ENCODE results near the gene SLC50A1. TPM values are rescaled to one million over a fixed set of nuclear protein-coding genes. Genes with fewer than 3 reads are reported as not detected.

The SLC50A1 gene
- total and polyA plus RNA-seq, 2 donors = 25.7 to 54.5 TPM

GRCh38 chr1:155175927-155176371 is 40.3 kb downstream of the SLC50A1 start:
- WGBS = 94% methylated on average over 9 of the region's 9 CpGs
- no peak overlapping the region for H3K4me3 ChIP-seq (ENCODE audit: low read length in 2 of 2)
- DNase-seq (ENCODE audit: low read depth in 6 of 9, low spot score in 9 of 9) = no peak
- peaks cover 0 to 6% of the 10 kb centered on the region in 2 donors for H3K9me3 ChIP-seq (ENCODE audit: control insufficient read depth in 2 of 2, insufficient read depth in 1 of 2, low read length in 1 of 2)
- H3K27ac ChIP-seq (ENCODE audit: low read depth in 1 of 2, low read length in 1 of 2) = peak overlapping the region in 1 of 2 donors; percentile 49
- peaks cover 0 to 7% of the 10 kb centered on the region in 2 donors for H3K27me3 ChIP-seq (ENCODE audit: control insufficient read depth in 2 of 2, insufficient read depth in 1 of 2, low read length in 1 of 2)
- peaks cover 22 to 47% of the 10 kb centered on the region in 2 donors for H3K4me1 ChIP-seq (ENCODE audit: control insufficient read depth in 2 of 2, insufficient read depth in 2 of 2, low read length in 2 of 2)
- peaks cover 26 to 32% of the 10 kb centered on the region in 2 donors for H3K36me3 ChIP-seq (ENCODE audit: control insufficient read depth in 2 of 2, insufficient read depth in 2 of 2, low read length in 1 of 2)

- 64% methylated on average over 8 of the region's 8 CpGs for WGBS
- Histone ChIP-seq H3K9me3 (ENCODE audit: control insufficient read depth in 2 of 2, insufficient read depth in 1 of 2, low read length in 1 of 2) (peaks cover 0 to 6% of the 10 kb centered on the region in 2 donors), H3K4me3 (ENCODE audit: low read length in 2 of 2) (no peak overlapping the region), H3K36me3 (ENCODE audit: control insufficient read depth in 2 of 2, insufficient read depth in 2 of 2, low read length in 1 of 2) (peaks cover 26 to 32% of the 10 kb centered on the region in 2 donors), H3K4me1 (ENCODE audit: control insufficient read depth in 2 of 2, insufficient read depth in 2 of 2, low read length in 2 of 2) (peaks cover 22 to 47% of the 10 kb centered on the region in 2 donors), H3K27me3 (ENCODE audit: control insufficient read depth in 2 of 2, insufficient read depth in 1 of 2, low read length in 1 of 2) (peaks cover 0 to 7% of the 10 kb centered on the region in 2 donors), H3K27ac (ENCODE audit: low read depth in 1 of 2, low read length in 1 of 2) (peak overlapping the region in 1 of 2 donors; percentile 49)
- DNase-seq (ENCODE audit: low read depth in 6 of 9, low spot score in 9 of 9) = peak in 7 of 9 donors; percentile 62 to 90 (median 83)
Measured at GRCh38 chr1:155176544-155177071, 41.0 kb downstream of the SLC50A1 start.

GRCh38 chr1:155177192-155177917 is 41.7 kb downstream of the SLC50A1 start:
- WGBS = 95% methylated on average over 11 of the region's 11 CpGs
- H3K9me3 ChIP-seq (ENCODE audit: control insufficient read depth in 2 of 2, insufficient read depth in 1 of 2, low read length in 1 of 2) = peaks cover 0 to 6% of the 10 kb centered on the region in 2 donors
- H3K4me1 ChIP-seq (ENCODE audit: control insufficient read depth in 2 of 2, insufficient read depth in 2 of 2, low read length in 2 of 2) = peaks cover 18 to 43% of the 10 kb centered on the region in 2 donors
- no peak overlapping the region for H3K27ac ChIP-seq (ENCODE audit: low read depth in 1 of 2, low read length in 1 of 2)
- H3K27me3 ChIP-seq (ENCODE audit: control insufficient read depth in 2 of 2, insufficient read depth in 1 of 2, low read length in 1 of 2) = peaks cover 0 to 7% of the 10 kb centered on the region in 2 donors
- no peak overlapping the region for H3K4me3 ChIP-seq (ENCODE audit: low read length in 2 of 2)
- H3K36me3 ChIP-seq (ENCODE audit: control insufficient read depth in 2 of 2, insufficient read depth in 2 of 2, low read length in 1 of 2) = peaks cover 26 to 32% of the 10 kb centered on the region in 2 donors
- no peak for DNase-seq (ENCODE audit: low read depth in 6 of 9, low spot score in 9 of 9)

GRCh38 chr1:155177918-155178281 is 42.2 kb downstream of the SLC50A1 start:
- H3K36me3 ChIP-seq (ENCODE audit: control insufficient read depth in 2 of 2, insufficient read depth in 2 of 2, low read length in 1 of 2) = peaks cover 26 to 32% of the 10 kb centered on the region in 2 donors
- no peak for DNase-seq (ENCODE audit: low read depth in 6 of 9, low spot score in 9 of 9)
- H3K4me3 ChIP-seq (ENCODE audit: low read length in 2 of 2) = no peak overlapping the region
- H3K9me3 ChIP-seq (ENCODE audit: control insufficient read depth in 2 of 2, insufficient read depth in 1 of 2, low read length in 1 of 2) = peaks cover 0 to 6% of the 10 kb centered on the region in 2 donors
- peaks cover 16 to 40% of the 10 kb centered on the region in 2 donors for H3K4me1 ChIP-seq (ENCODE audit: control insufficient read depth in 2 of 2, insufficient read depth in 2 of 2, low read length in 2 of 2)
- H3K27ac ChIP-seq (ENCODE audit: low read depth in 1 of 2, low read length in 1 of 2) = no peak overlapping the region
- H3K27me3 ChIP-seq (ENCODE audit: control insufficient read depth in 2 of 2, insufficient read depth in 1 of 2, low read length in 1 of 2) = peaks cover 0 to 7% of the 10 kb centered on the region in 2 donors
- WGBS = over 99% methylated on average over 9 of the region's 9 CpGs

- H3K27me3 ChIP-seq (ENCODE audit: control insufficient read depth in 2 of 2, insufficient read depth in 1 of 2, low read length in 1 of 2) = peaks cover 0 to 7% of the 10 kb centered on the region in 2 donors
- no peak overlapping the region for H3K27ac ChIP-seq (ENCODE audit: low read depth in 1 of 2, low read length in 1 of 2)
- H3K9me3 ChIP-seq (ENCODE audit: control insufficient read depth in 2 of 2, insufficient read depth in 1 of 2, low read length in 1 of 2) = peaks cover 0 to 6% of the 10 kb centered on the region in 2 donors
- 96% methylated on average over 30 of the region's 30 CpGs for WGBS
- H3K4me1 ChIP-seq (ENCODE audit: control insufficient read depth in 2 of 2, insufficient read depth in 2 of 2, low read length in 2 of 2) = peaks cover 14 to 36% of the 10 kb centered on the region in 2 donors
- no peak overlapping the region for H3K4me3 ChIP-seq (ENCODE audit: low read length in 2 of 2)
- H3K36me3 ChIP-seq (ENCODE audit: control insufficient read depth in 2 of 2, insufficient read depth in 2 of 2, low read length in 1 of 2) = peaks cover 26 to 33% of the 10 kb centered on the region in 2 donors
- no peak for DNase-seq (ENCODE audit: low read depth in 6 of 9, low spot score in 9 of 9)
Measured at GRCh38 chr1:155178441-155179111, 42.9 kb downstream of the SLC50A1 start.

GRCh38 chr1:155179112-155180031 is 43.7 kb downstream of the SLC50A1 start:
- Histone ChIP-seq H3K36me3 (ENCODE audit: control insufficient read depth in 2 of 2, insufficient read depth in 2 of 2, low read length in 1 of 2) (peaks cover 26 to 37% of the 10 kb centered on the region in 2 donors), H3K9me3 (ENCODE audit: control insufficient read depth in 2 of 2, insufficient read depth in 1 of 2, low read length in 1 of 2) (peaks cover 0 to 6% of the 10 kb centered on the region in 2 donors), H3K4me3 (ENCODE audit: low read length in 2 of 2) (no peak overlapping the region), H3K4me1 (ENCODE audit: control insufficient read depth in 2 of 2, insufficient read depth in 2 of 2, low read length in 2 of 2) (peaks cover 12 to 28% of the 10 kb centered on the region in 2 donors), H3K27ac (ENCODE audit: low read depth in 1 of 2, low read length in 1 of 2) (no peak overlapping the region), H3K27me3 (ENCODE audit: control insufficient read depth in 2 of 2, insufficient read depth in 1 of 2, low read length in 1 of 2) (peaks cover 0 to 3% of the 10 kb centered on the region in 2 donors)
- 97% methylated on average over 31 of the region's 31 CpGs for WGBS
- DNase-seq (ENCODE audit: low read depth in 6 of 9, low spot score in 9 of 9) = no peak

- peaks cover 3 to 7% of the 10 kb centered on the region in 2 donors for H3K4me1 ChIP-seq (ENCODE audit: control insufficient read depth in 2 of 2, insufficient read depth in 2 of 2, low read length in 2 of 2)
- peaks cover 0 to 6% of the 10 kb centered on the region in 2 donors for H3K9me3 ChIP-seq (ENCODE audit: control insufficient read depth in 2 of 2, insufficient read depth in 1 of 2, low read length in 1 of 2)
- DNase-seq (ENCODE audit: low read depth in 6 of 9, low spot score in 9 of 9) = no peak
- WGBS = 98% methylated on average over 18 of the region's 18 CpGs
- no peak overlapping the region for H3K27ac ChIP-seq (ENCODE audit: low read depth in 1 of 2, low read length in 1 of 2)
- no peaks in the 10 kb centered on the region for H3K27me3 ChIP-seq (ENCODE audit: control insufficient read depth in 2 of 2, insufficient read depth in 1 of 2, low read length in 1 of 2)
- no peak overlapping the region for H3K4me3 ChIP-seq (ENCODE audit: low read length in 2 of 2)
- peaks cover 26 to 37% of the 10 kb centered on the region in 2 donors for H3K36me3 ChIP-seq (ENCODE audit: control insufficient read depth in 2 of 2, insufficient read depth in 2 of 2, low read length in 1 of 2)
Measured at GRCh38 chr1:155181371-155182051, 45.9 kb downstream of the SLC50A1 start.

- peaks cover 22 to 33% of the 10 kb centered on the region in 2 donors for H3K36me3 ChIP-seq (ENCODE audit: control insufficient read depth in 2 of 2, insufficient read depth in 2 of 2, low read length in 1 of 2)
- H3K9me3 ChIP-seq (ENCODE audit: control insufficient read depth in 2 of 2, insufficient read depth in 1 of 2, low read length in 1 of 2) = peaks cover 0 to 4% of the 10 kb centered on the region in 2 donors
- DNase-seq (ENCODE audit: low read depth in 6 of 9, low spot score in 9 of 9) = no peak
- peaks cover 0 to under 1% of the 10 kb centered on the region in 2 donors for H3K4me1 ChIP-seq (ENCODE audit: control insufficient read depth in 2 of 2, insufficient read depth in 2 of 2, low read length in 2 of 2)
- H3K4me3 ChIP-seq (ENCODE audit: low read length in 2 of 2) = no peak overlapping the region
- no peak overlapping the region for H3K27ac ChIP-seq (ENCODE audit: low read depth in 1 of 2, low read length in 1 of 2)
- WGBS = over 99% methylated on average over 7 of the region's 7 CpGs
- no peaks in the 10 kb centered on the region for H3K27me3 ChIP-seq (ENCODE audit: control insufficient read depth in 2 of 2, insufficient read depth in 1 of 2, low read length in 1 of 2)
Measured at GRCh38 chr1:155182052-155182550, 46.4 kb downstream of the SLC50A1 start.

Data from thymus (tissue), 11 donors.